IMR-90 (cell line): ENCODE results near the gene NOC2L.

Source experiments
- CEBPB ChIP-seq: IDR thresholded peaks from 2 replicates; pipeline ENCODE4 v1.6.1; 2012; ENCODE audit warnings: low read depth, low read length, improper control_type of control experiment
- POLR2A ChIP-seq: IDR thresholded peaks from 2 replicates; pipeline ENCODE4 v1.6.1; 2012; ENCODE audit warnings: mild to moderate bottlenecking, low read depth, low read length
- RCOR1 ChIP-seq: IDR thresholded peaks from 2 replicates; pipeline ENCODE4 v1.6.1; 2012; ENCODE audit warnings: mild to moderate bottlenecking, low read length, improper control_type of control experiment; ENCODE audit not compliant: insufficient replicate concordance
- TF ChIP-seq, protein P1 (sequence below): conservative IDR thresholded peaks from 2 replicates; pipeline ENCODE4 v1.5.1; 2012; ENCODE audit warnings: mild to moderate bottlenecking, low read depth, low read length, improper control_type of control experiment

DNA sequence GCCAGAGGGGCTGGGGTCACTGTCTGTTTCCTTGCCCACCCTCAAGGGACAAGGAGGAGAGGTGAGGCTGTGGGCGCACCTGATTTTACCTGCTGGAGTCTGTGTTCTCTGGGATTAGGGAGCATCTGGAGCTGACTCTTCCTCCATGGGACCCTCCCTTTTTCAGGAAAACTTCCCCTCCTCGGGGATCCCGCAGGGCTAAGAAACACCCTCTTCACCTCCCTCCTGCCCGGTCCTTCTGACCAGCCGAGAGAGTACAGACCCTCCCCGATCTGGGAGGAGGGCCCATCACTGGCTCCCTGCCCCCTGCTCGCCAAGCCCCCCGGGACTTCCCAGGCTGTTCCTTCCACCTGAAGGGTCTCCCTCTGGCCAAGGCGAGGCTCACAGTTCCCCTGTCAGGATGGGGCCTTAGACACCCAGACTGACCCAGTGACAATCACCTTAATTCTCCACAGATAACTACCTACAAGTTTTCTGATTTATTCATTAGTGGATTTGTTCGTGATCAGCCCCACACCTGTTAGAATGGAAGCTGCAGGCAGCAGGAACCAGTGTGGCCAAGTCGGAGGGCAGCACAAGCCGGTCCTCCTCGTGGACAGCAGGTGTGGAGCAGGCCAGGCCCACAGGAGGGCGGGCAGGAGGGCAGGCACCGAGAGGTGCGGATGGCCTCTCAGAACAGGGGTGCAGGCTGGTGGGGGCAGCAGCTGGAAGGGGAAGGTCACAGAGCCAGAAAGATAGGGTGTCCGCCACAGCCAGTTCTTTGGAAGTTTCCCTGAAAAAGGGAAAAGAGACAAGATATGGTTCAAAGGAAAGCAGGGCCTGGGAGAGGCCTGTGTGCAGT lies 51.2 kb downstream of the NOC2L start:
- TF ChIP-seq, protein P1, sequence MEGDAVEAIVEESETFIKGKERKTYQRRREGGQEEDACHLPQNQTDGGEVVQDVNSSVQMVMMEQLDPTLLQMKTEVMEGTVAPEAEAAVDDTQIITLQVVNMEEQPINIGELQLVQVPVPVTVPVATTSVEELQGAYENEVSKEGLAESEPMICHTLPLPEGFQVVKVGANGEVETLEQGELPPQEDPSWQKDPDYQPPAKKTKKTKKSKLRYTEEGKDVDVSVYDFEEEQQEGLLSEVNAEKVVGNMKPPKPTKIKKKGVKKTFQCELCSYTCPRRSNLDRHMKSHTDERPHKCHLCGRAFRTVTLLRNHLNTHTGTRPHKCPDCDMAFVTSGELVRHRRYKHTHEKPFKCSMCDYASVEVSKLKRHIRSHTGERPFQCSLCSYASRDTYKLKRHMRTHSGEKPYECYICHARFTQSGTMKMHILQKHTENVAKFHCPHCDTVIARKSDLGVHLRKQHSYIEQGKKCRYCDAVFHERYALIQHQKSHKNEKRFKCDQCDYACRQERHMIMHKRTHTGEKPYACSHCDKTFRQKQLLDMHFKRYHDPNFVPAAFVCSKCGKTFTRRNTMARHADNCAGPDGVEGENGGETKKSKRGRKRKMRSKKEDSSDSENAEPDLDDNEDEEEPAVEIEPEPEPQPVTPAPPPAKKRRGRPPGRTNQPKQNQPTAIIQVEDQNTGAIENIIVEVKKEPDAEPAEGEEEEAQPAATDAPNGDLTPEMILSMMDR, result no peak
- TF ChIP-seq POLR2A (no peak), CEBPB (no peak), RCOR1 (no peak)
